Measurements from ENCODE around the gene CRYBG2. TPM values are rescaled to one million over a fixed set of nuclear protein-coding genes. Genes with fewer than 3 reads are reported as not detected.

The CRYBG2 gene
- total RNA-seq, 2 experiments from 2014 or later: 4.5 to 6.4 TPM

- H3K27me3 Mint-ChIP-seq: no peaks in the 10 kb centered on the region
- CTCF ChIA-PET: interaction anchor here (1.2 to 10.4 kb wide), 9 partner anchors 14 to 127 kb away, joined by 3 to 227 read pairs (median 6); partner anchors contain the start of genes CD52, CEP85, UBXN11 and ZNF593
- H3K36me3 Mint-ChIP-seq (ENCODE audit: low read depth): peaks cover 21% of the 10 kb centered on the region
- H3K4me3 Mint-ChIP-seq: peak overlapping the region; percentile 57
- TF ChIP-seq, protein P1, sequence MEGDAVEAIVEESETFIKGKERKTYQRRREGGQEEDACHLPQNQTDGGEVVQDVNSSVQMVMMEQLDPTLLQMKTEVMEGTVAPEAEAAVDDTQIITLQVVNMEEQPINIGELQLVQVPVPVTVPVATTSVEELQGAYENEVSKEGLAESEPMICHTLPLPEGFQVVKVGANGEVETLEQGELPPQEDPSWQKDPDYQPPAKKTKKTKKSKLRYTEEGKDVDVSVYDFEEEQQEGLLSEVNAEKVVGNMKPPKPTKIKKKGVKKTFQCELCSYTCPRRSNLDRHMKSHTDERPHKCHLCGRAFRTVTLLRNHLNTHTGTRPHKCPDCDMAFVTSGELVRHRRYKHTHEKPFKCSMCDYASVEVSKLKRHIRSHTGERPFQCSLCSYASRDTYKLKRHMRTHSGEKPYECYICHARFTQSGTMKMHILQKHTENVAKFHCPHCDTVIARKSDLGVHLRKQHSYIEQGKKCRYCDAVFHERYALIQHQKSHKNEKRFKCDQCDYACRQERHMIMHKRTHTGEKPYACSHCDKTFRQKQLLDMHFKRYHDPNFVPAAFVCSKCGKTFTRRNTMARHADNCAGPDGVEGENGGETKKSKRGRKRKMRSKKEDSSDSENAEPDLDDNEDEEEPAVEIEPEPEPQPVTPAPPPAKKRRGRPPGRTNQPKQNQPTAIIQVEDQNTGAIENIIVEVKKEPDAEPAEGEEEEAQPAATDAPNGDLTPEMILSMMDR (IDR thresholded peaks at IDR 0.05): no peak
- intact Hi-C loops (cut with micrococcal nuclease): no loop called here
- no peaks in the 10 kb centered on the region for H3K9me3 Mint-ChIP-seq
- H3K27ac Mint-ChIP-seq: peak overlapping the region; percentile 98
- ATAC-seq (peak; percentile 12), DNase-seq (peak; percentile 65)
- POLR2A ChIA-PET: interaction anchor here (0.6 to 19.5 kb wide), 8 partner anchors 9 to 150 kb away, joined by 3 to 284 read pairs (median 25); partner anchors contain the start of genes CD52, CEP85, SH3BGRL3 and UBXN11
- H3K4me1 Mint-ChIP-seq (ENCODE audit: low read depth): peaks cover 69% of the 10 kb centered on the region
Measured at GRCh38 chr1:26290122-26290881, 63.6 kb downstream of the CRYBG2 start.

DNA sequence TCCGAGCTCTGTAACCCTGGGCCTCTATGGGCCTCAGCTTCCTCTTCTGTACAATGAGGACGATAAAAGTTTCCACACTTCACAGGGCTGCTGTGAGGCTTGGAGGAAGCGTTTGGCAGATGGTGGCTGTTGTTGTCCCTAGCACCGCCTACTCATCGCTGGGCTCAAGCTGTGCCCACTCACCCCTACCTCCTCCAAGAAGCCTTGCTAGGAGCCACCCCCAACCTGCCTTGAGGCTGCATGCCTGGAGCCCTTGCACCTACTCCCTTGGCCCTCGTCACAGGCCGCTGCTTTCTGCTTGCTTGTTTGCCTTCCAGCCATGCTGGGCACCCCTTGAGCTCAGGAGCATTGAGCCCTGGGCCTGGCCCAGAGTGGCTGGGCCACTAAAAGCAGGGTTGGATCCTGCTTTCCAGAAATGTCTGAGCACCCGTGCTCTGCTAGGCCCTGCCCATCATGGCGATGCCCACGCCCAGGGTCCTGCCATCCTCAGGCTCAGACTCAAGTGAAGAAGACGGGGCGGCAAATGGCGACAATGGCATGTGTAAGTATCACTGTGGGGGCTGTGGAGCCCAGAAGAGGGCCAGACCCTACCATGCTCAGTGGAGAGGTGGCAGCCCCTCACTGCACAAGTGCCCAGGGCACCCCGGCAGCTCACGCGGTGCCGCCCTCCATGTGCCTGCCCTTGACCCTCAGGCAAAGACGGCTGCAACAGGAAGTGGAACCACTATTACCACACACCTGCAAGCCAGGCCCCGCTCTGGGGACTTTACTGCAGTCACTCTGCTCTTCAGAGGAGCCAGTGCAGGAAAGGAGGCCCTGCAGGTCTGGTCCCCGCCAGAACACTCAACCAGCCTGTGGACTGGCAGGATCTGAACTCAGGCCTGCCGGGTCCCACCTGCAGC, 64.5 kb downstream of the CRYBG2 start:
- ATAC-seq (peak; percentile 22), DNase-seq (peak; percentile 80)
- Mint-ChIP-seq H3K36me3 (ENCODE audit: low read depth) (peaks cover 29% of the 10 kb centered on the region), H3K27ac (peak overlapping the region; percentile 98), H3K4me3 (peak overlapping the region; percentile 57), H3K4me1 (ENCODE audit: low read depth) (peaks cover 78% of the 10 kb centered on the region), H3K9me3 (no peaks in the 10 kb centered on the region), H3K27me3 (no peaks in the 10 kb centered on the region)
- POLR2A ChIA-PET: interaction anchor here (0.6 to 19.5 kb wide), 9 partner anchors 10 to 149 kb away, joined by 3 to 284 read pairs (median 6); partner anchors contain the start of genes CD52, CEP85, SH3BGRL3 and UBXN11
- intact Hi-C loops (cut with micrococcal nuclease): loop anchor here (2.0 kb wide), 1 partner anchor 31 kb away; no protein-coding TSS in a partner anchor
- TF ChIP-seq, protein P1 (IDR thresholded peaks at IDR 0.05): no peak
- CTCF ChIA-PET: interaction anchor here (0.7 to 10.4 kb wide), 17 partner anchors 10 to 143 kb away, joined by 3 to 227 read pairs (median 6); partner anchors contain the start of genes CD52, CEP85, DHDDS and SH3BGRL3

GRCh38 chr1:26288311-26288941, 65.5 kb downstream of the CRYBG2 start:
- H3K4me3 Mint-ChIP-seq: peak overlapping the region; percentile 57
- H3K27me3 Mint-ChIP-seq: no peaks in the 10 kb centered on the region
- peaks cover 33% of the 10 kb centered on the region for H3K36me3 Mint-ChIP-seq (ENCODE audit: low read depth)
- ChIA-PET CTCF (interaction anchor here (0.6 to 10.4 kb wide), 19 partner anchors 9 to 291 kb away, joined by 3 to 227 read pairs (median 5); partner anchors contain the start of genes CD52, CEP85, DHDDS and PAFAH2), POLR2A (interaction anchor here (0.7 to 19.5 kb wide), 8 partner anchors 11 to 117 kb away, joined by 3 to 284 read pairs (median 25); partner anchors contain the start of genes CD52, CEP85, SH3BGRL3 and UBXN11)
- intact Hi-C loops (cut with micrococcal nuclease): loop anchor here (2.0 kb wide), 1 partner anchor 32 kb away; no protein-coding TSS in a partner anchor
- ATAC-seq: peak; percentile 50
- no peaks in the 10 kb centered on the region for H3K9me3 Mint-ChIP-seq
- peak overlapping the region; percentile 98 for H3K27ac Mint-ChIP-seq
- peak; percentile 90 for DNase-seq
- TF ChIP-seq, protein P1 (IDR thresholded peaks at IDR 0.05): no peak
- H3K4me1 Mint-ChIP-seq (ENCODE audit: low read depth): peaks cover 88% of the 10 kb centered on the region

GRCh38 chr1:26287811-26288210, 66.1 kb downstream of the CRYBG2 start:
- H3K4me3 Mint-ChIP-seq: peak overlapping the region; percentile 57
- peak overlapping the region; percentile 98 for H3K27ac Mint-ChIP-seq
- CTCF ChIA-PET: interaction anchor here (0.6 to 10.4 kb wide), 11 partner anchors 8 to 291 kb away, joined by 3 to 227 read pairs (median 16); partner anchors contain the start of genes CD52, CEP85, PAFAH2 and SH3BGRL3
- H3K36me3 Mint-ChIP-seq (ENCODE audit: low read depth): peaks cover 36% of the 10 kb centered on the region
- POLR2A ChIA-PET: interaction anchor here (0.6 to 19.5 kb wide), 6 partner anchors 10 to 247 kb away, joined by 3 to 284 read pairs (median 48); partner anchors contain the start of genes CD52, SH3BGRL3 and UBXN11
- no peaks in the 10 kb centered on the region for H3K27me3 Mint-ChIP-seq
- intact Hi-C loops (cut with micrococcal nuclease): loop anchor here (2.0 kb wide), 1 partner anchor 33 kb away; no protein-coding TSS in a partner anchor
- H3K9me3 Mint-ChIP-seq: no peaks in the 10 kb centered on the region
- TF ChIP-seq, protein P1 (IDR thresholded peaks at IDR 0.05): no peak
- ATAC-seq (no peak), DNase-seq (peak; percentile 24)
- H3K4me1 Mint-ChIP-seq (ENCODE audit: low read depth): peaks cover 91% of the 10 kb centered on the region
